ENCODE results near the gene RAMP3.
"Not testable (repeated sequence)": the region's sequence is repeated elsewhere in the genome, so short reads cannot be mapped to it uniquely, and the experiment has no call there.

Gene RAMP3

GRCh38 chr7:45147858-45148652 lies 9.5 kb upstream of the RAMP3 start:
- Histone ChIP-seq H3K9ac (ENCODE audit: low read depth, low read length) (no peak overlapping the region), H3K27me3 (ENCODE audit: control insufficient read depth, insufficient read depth, low read length) (no peaks in the 10 kb centered on the region), H3K9me3 (ENCODE audit: control insufficient read depth, insufficient read depth, low read length) (no peaks in the 10 kb centered on the region), H3K4me1 (ENCODE audit: control insufficient read depth, insufficient read depth, low read length) (no peaks in the 10 kb centered on the region), H3K36me3 (ENCODE audit: control insufficient read depth, insufficient read depth, low read length) (no peaks in the 10 kb centered on the region), H3K27ac (ENCODE audit: low read depth, low read length) (no peak overlapping the region), H3K4me3 (ENCODE audit: low read depth, low read length) (no peak overlapping the region)

- no peaks in the 10 kb centered on the region for H3K27me3 ChIP-seq (ENCODE audit: control insufficient read depth, insufficient read depth, low read length)
- no peaks in the 10 kb centered on the region for H3K36me3 ChIP-seq (ENCODE audit: control insufficient read depth, insufficient read depth, low read length)
- H3K4me1 ChIP-seq (ENCODE audit: control insufficient read depth, insufficient read depth, low read length), result no peaks in the 10 kb centered on the region
- H3K4me3 ChIP-seq (ENCODE audit: low read depth, low read length), result no peak overlapping the region
- H3K27ac ChIP-seq (ENCODE audit: low read depth, low read length), result no peak overlapping the region
- H3K9ac ChIP-seq (ENCODE audit: low read depth, low read length), result no peak overlapping the region
- no peaks in the 10 kb centered on the region for H3K9me3 ChIP-seq (ENCODE audit: control insufficient read depth, insufficient read depth, low read length)
Measured at GRCh38 chr7:45148653-45148973, 9.0 kb upstream of the RAMP3 start.

- Histone ChIP-seq H3K9me3 (ENCODE audit: control insufficient read depth, insufficient read depth, low read length) (no peaks in the 10 kb centered on the region), H3K27ac (ENCODE audit: low read depth, low read length) (no peak overlapping the region), H3K27me3 (ENCODE audit: control insufficient read depth, insufficient read depth, low read length) (no peaks in the 10 kb centered on the region), H3K4me1 (ENCODE audit: control insufficient read depth, insufficient read depth, low read length) (no peaks in the 10 kb centered on the region), H3K4me3 (ENCODE audit: low read depth, low read length) (no peak overlapping the region), H3K9ac (ENCODE audit: low read depth, low read length) (no peak overlapping the region), H3K36me3 (ENCODE audit: control insufficient read depth, insufficient read depth, low read length) (no peaks in the 10 kb centered on the region)
Measured at GRCh38 chr7:45149606-45150005, 8.0 kb upstream of the RAMP3 start.

DNA sequence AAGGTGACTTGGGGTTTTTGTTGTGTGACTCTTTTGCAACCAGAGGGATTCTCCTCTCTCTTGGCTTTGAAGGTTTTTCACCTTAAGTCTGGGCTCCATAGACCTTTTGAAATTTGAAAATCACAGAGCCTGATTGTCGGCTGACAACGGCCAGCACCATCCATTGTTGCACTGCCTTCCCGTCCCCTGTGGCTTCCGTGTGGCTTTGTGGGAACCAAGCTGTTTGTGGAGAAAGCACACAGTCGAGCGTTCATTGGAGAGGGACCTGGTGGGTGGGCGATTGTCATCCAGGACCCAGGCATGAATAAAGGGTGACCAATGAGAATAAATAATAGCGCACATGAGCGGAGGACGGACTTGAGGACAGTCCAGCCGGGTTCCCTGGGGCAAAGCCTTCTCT lies 7.4 kb upstream of the RAMP3 start:
- H3K4me1 ChIP-seq (ENCODE audit: control insufficient read depth, insufficient read depth, low read length), result no peaks in the 10 kb centered on the region

DNA sequence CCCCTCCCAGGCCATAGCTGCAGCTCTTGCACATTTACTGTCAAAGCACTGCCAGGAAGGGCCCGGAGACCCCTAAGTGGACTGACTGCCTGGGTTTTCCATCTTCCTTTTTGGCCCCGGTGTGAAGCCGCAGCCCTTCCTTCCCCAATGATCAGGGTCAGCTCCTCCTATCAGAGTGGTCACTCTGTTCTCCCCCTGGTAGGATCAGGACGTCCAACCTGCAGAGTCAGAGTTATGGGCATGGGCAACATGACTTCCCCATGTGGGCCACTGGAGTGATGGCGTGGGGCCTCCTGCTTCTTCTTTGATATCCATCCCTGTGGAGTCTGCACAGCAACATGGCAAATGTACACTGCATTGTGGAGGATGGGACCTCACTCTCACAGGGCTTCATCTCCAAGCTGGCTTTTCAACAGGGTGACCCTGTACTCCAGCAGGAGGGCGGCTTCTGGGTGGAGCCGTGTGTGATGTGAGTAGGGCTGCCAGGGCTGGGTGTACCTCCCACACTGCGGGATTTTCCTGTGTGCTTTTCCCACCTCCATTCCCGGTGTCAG lies 6.4 kb upstream of the RAMP3 start:
- H3K4me1 ChIP-seq (ENCODE audit: control insufficient read depth, insufficient read depth, low read length), result no peaks in the 10 kb centered on the region
- no peaks in the 10 kb centered on the region for H3K9me3 ChIP-seq (ENCODE audit: control insufficient read depth, insufficient read depth, low read length)
- H3K4me3 ChIP-seq (ENCODE audit: low read depth, low read length), result no peak overlapping the region
- no peak overlapping the region for H3K27ac ChIP-seq (ENCODE audit: low read depth, low read length)
- H3K9ac ChIP-seq (ENCODE audit: low read depth, low read length), result no peak overlapping the region
- H3K36me3 ChIP-seq (ENCODE audit: control insufficient read depth, insufficient read depth, low read length), result no peaks in the 10 kb centered on the region
- H3K27me3 ChIP-seq (ENCODE audit: control insufficient read depth, insufficient read depth, low read length), result peaks cover 1% of the 10 kb centered on the region; the same call in 1 of the 2 replicates

More for the DNA sequence above, 7.4 kb upstream of the RAMP3 start:
- no peaks in the 10 kb centered on the region for H3K36me3 ChIP-seq (ENCODE audit: control insufficient read depth, insufficient read depth, low read length)
- no peak overlapping the region for H3K27ac ChIP-seq (ENCODE audit: low read depth, low read length)
- H3K9ac ChIP-seq (ENCODE audit: low read depth, low read length), result no peak overlapping the region
- no peaks in the 10 kb centered on the region for H3K9me3 ChIP-seq (ENCODE audit: control insufficient read depth, insufficient read depth, low read length)
- H3K27me3 ChIP-seq (ENCODE audit: control insufficient read depth, insufficient read depth, low read length), result no peaks in the 10 kb centered on the region
- no peak overlapping the region for H3K4me3 ChIP-seq (ENCODE audit: low read depth, low read length)

DNA sequence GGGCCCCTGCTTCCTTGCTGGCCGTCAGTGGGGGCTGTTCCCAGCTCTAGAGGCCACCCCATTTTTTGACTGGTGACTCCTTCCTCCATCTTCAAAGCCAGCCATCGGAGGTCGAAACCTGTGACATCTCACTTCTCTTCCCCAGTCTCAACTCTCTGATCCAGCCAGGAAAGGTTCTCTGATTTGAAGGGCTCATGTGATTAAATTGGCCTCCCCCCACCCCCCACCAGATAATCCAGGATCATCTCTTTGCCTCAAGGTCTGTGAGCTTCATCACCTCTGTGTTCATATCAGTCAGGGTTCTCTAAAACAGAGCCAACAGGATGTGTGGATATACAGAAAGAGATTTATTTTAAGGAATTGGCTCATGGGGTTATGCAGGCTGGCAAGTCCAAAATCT lies 5.6 kb upstream of the RAMP3 start:
- Histone ChIP-seq H3K4me1 (ENCODE audit: control insufficient read depth, insufficient read depth, low read length) (no peaks in the 10 kb centered on the region), H3K9ac (ENCODE audit: low read depth, low read length) (no peak overlapping the region), H3K27me3 (ENCODE audit: control insufficient read depth, insufficient read depth, low read length) (peaks cover 9% of the 10 kb centered on the region), H3K27ac (ENCODE audit: low read depth, low read length) (no peak overlapping the region), H3K9me3 (ENCODE audit: control insufficient read depth, insufficient read depth, low read length) (no peaks in the 10 kb centered on the region), H3K36me3 (ENCODE audit: control insufficient read depth, insufficient read depth, low read length) (no peaks in the 10 kb centered on the region), H3K4me3 (ENCODE audit: low read depth, low read length) (no peak overlapping the region)

DNA sequence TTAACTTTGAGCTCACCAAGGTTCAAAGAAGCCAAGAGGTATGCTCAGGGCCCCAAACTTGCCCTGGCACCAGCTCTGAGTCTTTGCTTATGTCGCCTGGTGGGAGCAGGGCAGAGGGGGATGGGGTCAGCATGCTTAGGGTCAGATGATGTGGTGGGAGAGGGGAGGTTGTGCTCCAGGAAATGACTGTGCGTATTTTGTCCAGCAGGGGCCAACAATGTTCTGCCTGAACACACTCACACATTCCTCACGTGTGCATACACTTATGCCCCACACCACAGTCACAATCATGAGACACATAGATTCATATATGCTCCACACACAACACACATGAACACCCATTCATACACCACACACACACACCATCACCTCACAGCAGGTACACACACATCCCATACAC lies 4.4 kb upstream of the RAMP3 start:
- Histone ChIP-seq H3K9me3 (ENCODE audit: control insufficient read depth, insufficient read depth, low read length) (no peaks in the 10 kb centered on the region), H3K4me1 (ENCODE audit: control insufficient read depth, insufficient read depth, low read length) (no peaks in the 10 kb centered on the region), H3K4me3 (ENCODE audit: low read depth, low read length) (no peak overlapping the region), H3K27ac (ENCODE audit: low read depth, low read length) (no peak overlapping the region), H3K27me3 (ENCODE audit: control insufficient read depth, insufficient read depth, low read length) (peaks cover 17% of the 10 kb centered on the region), H3K36me3 (ENCODE audit: control insufficient read depth, insufficient read depth, low read length) (no peaks in the 10 kb centered on the region), H3K9ac (ENCODE audit: low read depth, low read length) (no peak overlapping the region)

DNA sequence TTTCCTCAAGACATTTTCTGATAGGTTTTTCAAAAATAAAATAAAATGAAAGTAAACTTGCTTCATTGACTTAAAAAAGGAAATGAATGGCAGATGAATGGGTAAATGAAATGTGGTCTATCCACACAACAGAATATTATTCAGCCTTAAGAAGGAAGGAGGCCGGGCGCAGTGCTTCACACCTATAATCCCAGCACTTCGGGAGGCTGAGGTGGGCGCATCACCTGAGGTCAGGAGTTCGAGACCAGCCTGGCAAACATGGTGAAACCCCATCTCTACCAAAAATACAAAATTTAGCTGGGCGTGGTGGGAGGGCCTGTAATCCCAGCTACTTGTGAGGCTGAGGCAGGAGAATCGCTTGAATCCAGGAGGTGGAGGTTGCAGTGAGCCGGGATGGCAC lies 3.7 kb upstream of the RAMP3 start:
- not testable (repeated sequence) for H3K4me3 ChIP-seq (ENCODE audit: low read depth, low read length); H3K9ac ChIP-seq (ENCODE audit: low read depth, low read length); H3K4me1 ChIP-seq (ENCODE audit: control insufficient read depth, insufficient read depth, low read length); H3K9me3 ChIP-seq (ENCODE audit: control insufficient read depth, insufficient read depth, low read length); H3K27ac ChIP-seq (ENCODE audit: low read depth, low read length); H3K36me3 ChIP-seq (ENCODE audit: control insufficient read depth, insufficient read depth, low read length)
- H3K27me3 ChIP-seq (ENCODE audit: control insufficient read depth, insufficient read depth, low read length), result peaks cover 23% of the 10 kb centered on the region

DNA sequence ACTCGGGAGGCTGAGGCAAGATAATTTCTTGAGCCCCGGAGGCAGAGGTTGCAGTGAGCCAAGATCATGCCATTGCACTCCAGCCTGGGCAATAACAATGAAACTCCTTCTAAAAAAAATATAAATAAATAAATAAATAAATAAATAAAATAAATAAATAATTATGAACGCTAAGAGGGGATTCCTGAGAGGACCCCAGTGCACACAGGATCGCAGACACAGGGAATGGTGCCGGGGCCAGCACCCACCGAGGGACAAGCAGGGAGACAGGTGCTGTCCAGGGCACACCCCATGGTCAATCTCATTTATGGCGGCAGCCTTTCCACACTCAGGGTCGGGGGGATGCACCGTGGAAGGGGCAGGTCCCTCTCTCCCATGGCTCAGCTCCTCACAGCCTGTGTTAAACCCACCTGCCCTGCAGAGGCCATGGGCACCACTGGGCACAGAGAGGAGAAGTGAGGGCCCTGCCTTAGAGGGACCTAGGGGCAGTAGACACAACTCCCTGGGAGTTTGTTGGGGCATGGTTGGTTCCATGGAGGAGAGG lies 2.2 kb upstream of the RAMP3 start:
- Histone ChIP-seq H3K36me3 (ENCODE audit: control insufficient read depth, insufficient read depth, low read length) (no peaks in the 10 kb centered on the region), H3K4me3 (ENCODE audit: low read depth, low read length) (no peak overlapping the region), H3K9ac (ENCODE audit: low read depth, low read length) (no peak overlapping the region), H3K4me1 (ENCODE audit: control insufficient read depth, insufficient read depth, low read length) (peaks cover 2% of the 10 kb centered on the region; the same call in 1 of the 2 replicates), H3K27me3 (ENCODE audit: control insufficient read depth, insufficient read depth, low read length) (peaks cover 28% of the 10 kb centered on the region), H3K9me3 (ENCODE audit: control insufficient read depth, insufficient read depth, low read length) (no peaks in the 10 kb centered on the region), H3K27ac (ENCODE audit: low read depth, low read length) (no peak overlapping the region)

DNA sequence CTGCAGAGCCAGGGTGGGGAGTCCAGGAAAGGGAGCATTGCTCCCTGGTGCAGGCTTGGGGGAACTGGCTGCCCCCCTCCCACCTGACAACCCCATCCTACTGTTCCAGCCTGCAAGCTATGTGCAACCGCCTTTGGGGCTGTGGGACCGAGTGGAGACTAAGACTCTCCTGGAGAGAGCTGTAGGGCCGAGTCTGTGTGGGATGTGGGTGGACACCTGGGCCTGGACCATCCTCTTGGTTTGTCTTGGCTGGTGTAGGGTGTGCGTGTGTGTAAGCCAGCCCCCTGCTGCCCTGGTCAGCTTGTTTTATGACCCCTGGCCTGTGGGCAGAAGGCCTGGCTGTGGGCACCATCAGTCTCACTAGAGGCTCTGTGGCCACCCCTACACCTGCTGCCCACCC lies 1.6 kb upstream of the RAMP3 start:
- H3K27me3 ChIP-seq (ENCODE audit: control insufficient read depth, insufficient read depth, low read length), result peaks cover 28% of the 10 kb centered on the region
- H3K27ac ChIP-seq (ENCODE audit: low read depth, low read length), result no peak overlapping the region
- H3K9me3 ChIP-seq (ENCODE audit: control insufficient read depth, insufficient read depth, low read length), result no peaks in the 10 kb centered on the region
- peaks cover 6% of the 10 kb centered on the region; the same call in 1 of the 2 replicates for H3K4me1 ChIP-seq (ENCODE audit: control insufficient read depth, insufficient read depth, low read length)
- H3K36me3 ChIP-seq (ENCODE audit: control insufficient read depth, insufficient read depth, low read length), result no peaks in the 10 kb centered on the region
- no peak overlapping the region for H3K9ac ChIP-seq (ENCODE audit: low read depth, low read length)
- H3K4me3 ChIP-seq (ENCODE audit: low read depth, low read length), result no peak overlapping the region

- no peak overlapping the region for H3K9ac ChIP-seq (ENCODE audit: low read depth, low read length)
Measured at GRCh38 chr7:45156516-45157272, 897 bp upstream of the RAMP3 start.

More at GRCh38 chr7:45156516-45157272, 897 bp upstream of the RAMP3 start:
- H3K36me3 ChIP-seq (ENCODE audit: control insufficient read depth, insufficient read depth, low read length), result no peaks in the 10 kb centered on the region
- peaks cover 6% of the 10 kb centered on the region; the same call in 1 of the 2 replicates for H3K4me1 ChIP-seq (ENCODE audit: control insufficient read depth, insufficient read depth, low read length)
- peaks cover 28% of the 10 kb centered on the region for H3K27me3 ChIP-seq (ENCODE audit: control insufficient read depth, insufficient read depth, low read length)
- no peak overlapping the region for H3K27ac ChIP-seq (ENCODE audit: low read depth, low read length)
- H3K9me3 ChIP-seq (ENCODE audit: control insufficient read depth, insufficient read depth, low read length), result no peaks in the 10 kb centered on the region
- H3K4me3 ChIP-seq (ENCODE audit: low read depth, low read length), result peak overlapping the region; percentile 60
